Astrocyte of the cerebellum (primary cell): ENCODE data around the gene GHRH.

Experiments
- DNase-seq: peaks from one replicate; pipeline ENCODE4 v3.0.0-alpha.2; 2011; ENCODE audit warnings: low read depth
- H3K4me3 ChIP-seq: 2 replicates; pipeline ENCODE4 v1.5.1; 2011; ENCODE audit warnings: mild to moderate bottlenecking, low read depth, low read length, moderate library complexity
- CTCF ChIP-seq: IDR thresholded peaks from 2 replicates; pipeline ENCODE4 v1.5.1; 2012; ENCODE audit warnings: low read length, low read depth, moderate library complexity, mild to moderate bottlenecking; ENCODE audit errors: missing control alignments
- in situ Hi-C: cut with HindIII; loops from 2 replicates; pipeline ENCODE4 v1.10.0; 2017; ENCODE audit warnings: low sequenced_read_pairs

Gene GHRH

GRCh38 chr20:37266940-37267666, 5.5 kb upstream of the GHRH start:
- no peak for TF ChIP-seq CTCF
- in situ Hi-C loops, result loop anchor here (5.0 kb wide), 1 partner anchor 65 kb away; no protein-coding TSS in a partner anchor
- DNase-seq, result no peak
- no peak overlapping the region for H3K4me3 ChIP-seq

- in situ Hi-C loops, result loop anchor here (5.0 kb wide), 1 partner anchor 63 kb away; no protein-coding TSS in a partner anchor
- no peak for TF ChIP-seq CTCF
- DNase-seq, result no peak
Measured at GRCh38 chr20:37265152-37265551, 3.5 kb upstream of the GHRH start.

GRCh38 chr20:37263686-37264085, 2.1 kb upstream of the GHRH start:
- H3K4me3 ChIP-seq, result no peak overlapping the region
- TF ChIP-seq CTCF, result no peak
- DNase-seq, result no peak
- in situ Hi-C loops, result no loop called here

More at GRCh38 chr20:37265152-37265551, 3.5 kb upstream of the GHRH start:
- H3K4me3 ChIP-seq, result no peak overlapping the region

GRCh38 chr20:37262505-37262904, 891 bp upstream of the GHRH start:
- no peak overlapping the region for H3K4me3 ChIP-seq
- TF ChIP-seq CTCF, result no peak
- in situ Hi-C loops, result no loop called here
- no peak for DNase-seq

GRCh38 chr20:37260923-37261322, 691 bp downstream of the GHRH start:
- no peak for TF ChIP-seq CTCF
- DNase-seq, result no peak
- in situ Hi-C loops, result no loop called here
- no peak overlapping the region for H3K4me3 ChIP-seq

- in situ Hi-C loops, result no loop called here
- no peak for TF ChIP-seq CTCF
- no peak for DNase-seq
- no peak overlapping the region for H3K4me3 ChIP-seq
Measured at GRCh38 chr20:37259865-37260264, 1.7 kb downstream of the GHRH start.
